GM12872 (cell line): ENCODE measurements around the gene CPLX1.

ENCODE experiments used
- TF ChIP-seq, protein P1 (sequence below): IDR thresholded peaks from 3 replicates; pipeline ENCODE4 v1.5.1; 2011; ENCODE audit warnings: low read depth, mild to moderate bottlenecking, low read length, moderate library complexity; ENCODE audit not compliant: insufficient read depth

The CPLX1 gene

GRCh38 chr4:752196-752861 lies 73.6 kb downstream of the CPLX1 start:
- TF ChIP-seq, protein P1, sequence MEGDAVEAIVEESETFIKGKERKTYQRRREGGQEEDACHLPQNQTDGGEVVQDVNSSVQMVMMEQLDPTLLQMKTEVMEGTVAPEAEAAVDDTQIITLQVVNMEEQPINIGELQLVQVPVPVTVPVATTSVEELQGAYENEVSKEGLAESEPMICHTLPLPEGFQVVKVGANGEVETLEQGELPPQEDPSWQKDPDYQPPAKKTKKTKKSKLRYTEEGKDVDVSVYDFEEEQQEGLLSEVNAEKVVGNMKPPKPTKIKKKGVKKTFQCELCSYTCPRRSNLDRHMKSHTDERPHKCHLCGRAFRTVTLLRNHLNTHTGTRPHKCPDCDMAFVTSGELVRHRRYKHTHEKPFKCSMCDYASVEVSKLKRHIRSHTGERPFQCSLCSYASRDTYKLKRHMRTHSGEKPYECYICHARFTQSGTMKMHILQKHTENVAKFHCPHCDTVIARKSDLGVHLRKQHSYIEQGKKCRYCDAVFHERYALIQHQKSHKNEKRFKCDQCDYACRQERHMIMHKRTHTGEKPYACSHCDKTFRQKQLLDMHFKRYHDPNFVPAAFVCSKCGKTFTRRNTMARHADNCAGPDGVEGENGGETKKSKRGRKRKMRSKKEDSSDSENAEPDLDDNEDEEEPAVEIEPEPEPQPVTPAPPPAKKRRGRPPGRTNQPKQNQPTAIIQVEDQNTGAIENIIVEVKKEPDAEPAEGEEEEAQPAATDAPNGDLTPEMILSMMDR: no peak

DNA sequence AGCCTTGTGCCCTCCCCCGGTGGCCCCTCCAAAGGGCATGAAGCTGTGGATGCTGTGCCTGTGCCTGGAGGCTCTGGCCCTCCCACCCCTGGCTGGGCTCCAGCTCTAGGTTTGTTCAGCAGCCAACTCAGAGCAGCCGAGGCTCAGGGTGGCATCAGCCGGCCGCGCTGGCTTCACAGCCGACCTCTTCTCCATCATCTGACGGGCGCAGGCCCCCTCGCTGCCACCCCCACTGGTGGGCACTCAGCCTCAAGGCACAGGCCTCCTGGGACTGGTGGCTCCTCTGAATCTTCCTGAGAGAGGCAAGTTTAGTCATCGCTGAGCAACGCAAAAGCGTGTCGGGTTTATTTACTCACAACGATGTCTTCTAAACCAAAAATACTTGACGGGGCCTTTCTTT lies 74.3 kb downstream of the CPLX1 start:
- TF ChIP-seq, protein P1: no peak

DNA sequence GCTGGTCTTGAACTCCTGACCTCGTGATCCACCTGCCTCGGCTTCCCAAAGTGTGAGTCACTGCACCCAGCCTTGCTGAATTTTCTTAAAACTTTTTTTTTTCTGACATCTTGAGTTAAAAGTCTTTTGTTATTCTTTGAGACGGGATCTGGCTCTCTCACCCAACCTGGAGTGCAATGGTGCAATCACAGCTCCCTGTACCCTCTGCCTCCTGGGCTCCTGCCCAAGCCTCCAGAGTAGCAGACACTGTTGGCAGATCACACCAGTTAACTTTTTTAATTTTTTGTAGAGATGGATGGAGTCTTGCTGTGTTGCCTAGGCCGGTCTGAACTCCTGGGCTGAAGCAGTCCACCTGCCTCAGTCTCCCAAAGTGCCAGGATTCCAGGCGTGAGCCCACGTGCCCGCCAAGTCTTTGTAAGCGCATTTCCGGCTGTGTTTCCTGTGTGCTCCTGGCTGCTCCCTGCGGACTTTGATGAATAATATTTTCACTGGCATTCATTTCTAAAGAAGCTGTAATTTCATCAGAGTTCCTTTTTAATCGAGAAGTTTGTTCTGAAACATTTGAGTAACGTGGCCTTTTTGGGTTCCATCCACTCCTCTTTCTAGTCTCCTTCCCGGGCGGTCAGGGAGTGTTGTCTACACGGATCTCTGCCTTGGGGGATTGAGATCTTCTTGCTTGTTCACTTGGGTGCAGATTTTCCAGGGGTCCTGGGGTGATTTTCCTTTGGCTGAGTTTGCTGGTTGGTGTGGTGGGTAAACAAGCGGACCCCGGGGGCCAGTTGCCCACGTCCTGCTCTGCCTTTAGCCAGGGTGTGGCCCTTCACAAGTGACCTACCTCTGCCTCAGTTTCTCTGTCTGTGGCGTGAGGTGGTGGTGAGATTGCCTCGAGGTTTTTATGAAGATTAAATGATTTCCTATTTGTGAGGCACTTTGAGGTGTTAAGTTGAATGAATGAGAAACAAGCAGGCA lies 75.9 kb downstream of the CPLX1 start:
- TF ChIP-seq, protein P1: no peak

DNA sequence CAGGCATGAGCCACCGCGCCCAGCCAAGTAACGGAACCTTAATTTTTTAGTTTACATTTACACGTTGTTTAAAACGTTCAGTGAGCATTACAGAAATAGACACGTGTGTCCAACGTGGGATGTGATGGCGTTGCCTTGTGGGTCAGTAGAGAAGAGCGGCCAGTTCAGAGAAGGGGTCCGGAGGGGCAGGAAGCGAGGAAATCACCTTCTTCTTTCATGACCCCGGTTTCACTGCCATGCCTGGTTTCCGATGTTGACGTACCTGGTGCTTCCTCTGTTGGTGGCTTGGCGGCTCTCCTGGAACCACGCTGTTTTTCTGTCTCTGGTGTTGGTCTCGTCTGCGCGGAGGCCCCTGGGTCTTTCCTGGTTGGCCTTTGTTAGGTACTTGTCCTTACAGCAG lies 77.5 kb downstream of the CPLX1 start:
- TF ChIP-seq, protein P1: no peak

DNA sequence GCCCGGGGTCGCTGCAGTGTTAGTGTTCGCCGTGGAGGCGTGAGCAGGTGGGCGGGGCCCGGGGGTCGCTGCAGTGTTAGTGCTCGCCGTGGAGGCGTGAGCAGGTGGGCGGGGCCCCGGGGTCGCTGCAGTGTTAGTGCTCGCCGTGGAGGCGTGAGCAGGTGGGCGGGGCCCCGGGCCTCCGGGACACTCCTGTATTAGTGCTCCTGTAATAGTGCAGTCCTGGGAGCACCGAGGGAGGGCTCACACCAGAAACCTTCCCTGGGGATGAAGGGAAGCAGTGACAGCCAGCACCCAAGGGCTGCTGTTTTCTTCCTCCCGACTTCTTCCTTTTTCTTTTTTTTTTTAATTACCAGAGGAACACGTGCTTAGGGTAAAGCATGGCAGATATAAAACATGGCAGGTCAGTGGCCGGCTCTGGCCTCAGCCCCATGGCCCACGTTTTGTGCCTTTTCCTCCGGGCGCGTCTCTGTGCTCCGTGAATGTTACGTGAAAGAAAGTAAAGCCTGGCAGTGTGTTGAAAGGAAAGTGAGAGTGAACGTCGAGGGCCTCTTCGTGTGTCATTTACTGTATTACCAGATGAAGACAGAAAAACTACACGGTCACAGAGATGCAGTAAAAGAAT lies 78.3 kb downstream of the CPLX1 start:
- TF ChIP-seq, protein P1: no peak

DNA sequence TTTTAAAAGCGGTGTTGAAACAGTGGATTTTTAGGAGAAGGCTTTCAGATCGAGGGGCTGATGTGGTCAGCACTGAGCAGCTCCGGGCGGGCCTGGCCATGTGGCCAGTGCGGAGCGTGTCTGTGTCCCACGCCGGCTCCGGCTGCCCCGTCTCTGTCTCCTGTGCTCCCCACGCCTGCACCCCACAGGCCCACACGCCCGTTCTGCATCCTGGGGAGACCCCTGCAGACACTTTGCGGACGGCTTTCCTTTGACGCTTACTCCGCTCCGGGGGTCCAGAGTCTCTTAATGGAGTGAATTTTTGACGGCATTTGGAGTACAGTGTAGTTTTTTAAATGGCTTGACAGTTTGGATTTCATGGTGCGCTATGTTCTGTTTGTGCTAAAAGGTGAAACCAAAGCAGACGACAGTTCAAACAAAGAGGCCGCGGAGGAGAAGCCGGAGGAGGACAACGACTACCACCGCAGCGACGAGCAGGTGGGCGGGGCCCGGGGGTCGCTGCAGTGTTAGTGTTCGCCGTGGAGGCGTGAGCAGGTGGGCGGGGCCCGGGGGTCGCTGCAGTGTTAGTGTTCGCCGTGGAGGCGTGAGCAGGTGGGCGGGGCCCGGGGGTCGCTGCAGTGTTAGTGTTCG lies 81.6 kb downstream of the CPLX1 start:
- TF ChIP-seq, protein P1: no peak

- TF ChIP-seq, protein P1: no peak
Observed at GRCh38 chr4:743463-744211, 82.3 kb downstream of the CPLX1 start.
